Prostate gland (tissue), 2 donors: Measurements from ENCODE around the gene UTP3.

Experiments
- POLR2A ChIP-seq: fragments of 450-650 bp; IDR thresholded peaks from one replicate; pipeline ENCODE4 v1.6.1; 2016; ENCODE audit warnings: antibody characterized with exemption, mild to moderate bottlenecking
- POLR2AphosphoS5 ChIP-seq: sonication (generic); formaldehyde crosslinking; IDR thresholded peaks from one replicate; pipeline ENCODE4 v1.6.1; 2017; ENCODE audit warnings: antibody characterized with exemption
- TF ChIP-seq, protein P1 (sequence below), 4 experiments: fragments of 200-600 bp in 2 of 4; fragments of 450-650 bp in 2 of 4; sonication (generic) in 2 of 4; IDR thresholded peaks; 1 replicate in 3 of 4; 2 replicates in 1 of 4; pipeline ENCODE4 v1.5.1; 2016 to 2019; ENCODE audit warnings: antibody characterized with exemption in 4 of 4, mild to moderate bottlenecking in 2 of 4, moderate library complexity in 2 of 4

- no peak for TF ChIP-seq POLR2A
- TF ChIP-seq, protein P1, sequence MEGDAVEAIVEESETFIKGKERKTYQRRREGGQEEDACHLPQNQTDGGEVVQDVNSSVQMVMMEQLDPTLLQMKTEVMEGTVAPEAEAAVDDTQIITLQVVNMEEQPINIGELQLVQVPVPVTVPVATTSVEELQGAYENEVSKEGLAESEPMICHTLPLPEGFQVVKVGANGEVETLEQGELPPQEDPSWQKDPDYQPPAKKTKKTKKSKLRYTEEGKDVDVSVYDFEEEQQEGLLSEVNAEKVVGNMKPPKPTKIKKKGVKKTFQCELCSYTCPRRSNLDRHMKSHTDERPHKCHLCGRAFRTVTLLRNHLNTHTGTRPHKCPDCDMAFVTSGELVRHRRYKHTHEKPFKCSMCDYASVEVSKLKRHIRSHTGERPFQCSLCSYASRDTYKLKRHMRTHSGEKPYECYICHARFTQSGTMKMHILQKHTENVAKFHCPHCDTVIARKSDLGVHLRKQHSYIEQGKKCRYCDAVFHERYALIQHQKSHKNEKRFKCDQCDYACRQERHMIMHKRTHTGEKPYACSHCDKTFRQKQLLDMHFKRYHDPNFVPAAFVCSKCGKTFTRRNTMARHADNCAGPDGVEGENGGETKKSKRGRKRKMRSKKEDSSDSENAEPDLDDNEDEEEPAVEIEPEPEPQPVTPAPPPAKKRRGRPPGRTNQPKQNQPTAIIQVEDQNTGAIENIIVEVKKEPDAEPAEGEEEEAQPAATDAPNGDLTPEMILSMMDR (IDR thresholded peaks at IDR 0.05), result no peak
- TF ChIP-seq POLR2AphosphoS5, result no peak
Observed at GRCh38 chr4:70654605-70655011, 33.7 kb upstream of the UTP3 start.
